WTC11 (cell line): ENCODE measurements around the gene KCNK7. TPM values are rescaled to one million over a fixed set of nuclear protein-coding genes. Genes with fewer than 3 reads are reported as not detected.

Experiments
- ATAC-seq: fragments of 200-7000 bp; cut with Tn5 transposase; 2 replicates; pipeline ENCODE4 v1.10.0; 2021; ENCODE audit warnings: mild to moderate bottlenecking, moderate library complexity
- CTCF ChIA-PET: fragments of 300-600 bp; sonication (Branson Sonifier 250); formaldehyde crosslinking; loops from one replicate; lab custom pipeline; 2021; ENCODE audit warnings: antibody characterized with exemption; lab: Charles Lee
- POLR2A ChIA-PET: fragments of 350-600 bp; sonication (Branson Sonifier 250); formaldehyde crosslinking; loops from one replicate; lab custom pipeline; 2021; ENCODE audit warnings: antibody characterized with exemption; lab: Charles Lee
- DNase-seq: peaks from one replicate; pipeline ENCODE4 v3.0.0; 2021; ENCODE audit warnings: low spot score
- H3K27ac Mint-ChIP-seq: 2 replicates; pipeline ENCODE4 v1.8.0; 2021; ENCODE audit warnings: mixed read lengths
- H3K27me3 Mint-ChIP-seq: 2 replicates; pipeline ENCODE4 v1.8.0; 2021; ENCODE audit warnings: low read depth, mild to moderate bottlenecking, moderate library complexity, mixed read lengths
- H3K36me3 Mint-ChIP-seq: 2 replicates; pipeline ENCODE4 v1.8.0; 2021; ENCODE audit warnings: mixed read lengths
- H3K4me1 Mint-ChIP-seq: 2 replicates; pipeline ENCODE4 v1.8.0; 2022; ENCODE audit warnings: mixed read lengths
- H3K4me3 Mint-ChIP-seq: 2 replicates; pipeline ENCODE4 v1.8.0; 2021; ENCODE audit warnings: mild to moderate bottlenecking, moderate library complexity, mixed read lengths
- H3K9me3 Mint-ChIP-seq: 2 replicates; pipeline ENCODE4 v1.8.0; 2021; ENCODE audit warnings: mixed read lengths
- AR ChIP-seq: fragments of 250-450 bp; sonication (Bioruptor Pico); IDR thresholded peaks from 2 replicates; pipeline ENCODE4 v1.9.0; 2021; ENCODE audit warnings: mild to moderate bottlenecking
- ATF3 ChIP-seq: sonication (generic); formaldehyde crosslinking; conservative IDR thresholded peaks from 2 replicates; pipeline ENCODE4 v1.8.1; 2022; ENCODE audit warnings: mild to moderate bottlenecking, missing genetic modification reagents
- ATF6 ChIP-seq: sonication (generic); formaldehyde crosslinking; IDR thresholded peaks from 2 replicates; pipeline ENCODE4 v1.8.1; 2023; ENCODE audit warnings: mild to moderate bottlenecking, missing genetic modification reagents
- ETV6 ChIP-seq: sonication (generic); formaldehyde crosslinking; IDR thresholded peaks from 2 replicates; pipeline ENCODE4 v1.8.1; 2022; ENCODE audit warnings: mild to moderate bottlenecking, missing genetic modification reagents
- FOXP4 ChIP-seq: sonication (generic); formaldehyde crosslinking; IDR thresholded peaks from 2 replicates; pipeline ENCODE4 v1.8.0; 2022; ENCODE audit warnings: mild to moderate bottlenecking, missing genetic modification reagents
- HMGXB4 ChIP-seq: sonication (generic); formaldehyde crosslinking; IDR thresholded peaks from 2 replicates; pipeline ENCODE4 v1.8.1; 2023; ENCODE audit warnings: mild to moderate bottlenecking, moderate library complexity, missing genetic modification reagents
- JUN ChIP-seq: sonication (generic); formaldehyde crosslinking; IDR thresholded peaks from 2 replicates; pipeline ENCODE4 v1.8.0; 2023; ENCODE audit warnings: mild to moderate bottlenecking, missing genetic modification reagents
- MAX ChIP-seq: sonication (generic); formaldehyde crosslinking; IDR thresholded peaks from 2 replicates; pipeline ENCODE4 v1.8.0; 2022; ENCODE audit warnings: mild to moderate bottlenecking, missing genetic modification reagents
- MLX ChIP-seq: sonication (generic); formaldehyde crosslinking; IDR thresholded peaks from 2 replicates; pipeline ENCODE4 v1.8.1; 2023; ENCODE audit warnings: mild to moderate bottlenecking, missing genetic modification reagents, moderate library complexity
- MXD4 ChIP-seq: fragments of 250-450 bp; sonication (Bioruptor Pico); IDR thresholded peaks from 2 replicates; pipeline ENCODE4 v1.8.0; 2021; ENCODE audit warnings: mild to moderate bottlenecking, moderate library complexity, borderline replicate concordance
- NR1H2 ChIP-seq: sonication (generic); formaldehyde crosslinking; IDR thresholded peaks from 2 replicates; pipeline ENCODE4 v1.9.0; 2021; ENCODE audit warnings: mild to moderate bottlenecking, moderate library complexity, missing genetic modification reagents
- NR2C2 ChIP-seq: sonication (generic); formaldehyde crosslinking; IDR thresholded peaks from 2 replicates; pipeline ENCODE4 v1.8.0; 2022; ENCODE audit warnings: mild to moderate bottlenecking, missing genetic modification reagents
- OVOL2 ChIP-seq: fragments of 250-450 bp; sonication (Bioruptor Pico); IDR thresholded peaks from 2 replicates; pipeline ENCODE4 v1.9.0; 2021; ENCODE audit warnings: mild to moderate bottlenecking, borderline replicate concordance
- TEAD1 ChIP-seq: sonication (generic); formaldehyde crosslinking; IDR thresholded peaks from 2 replicates; pipeline ENCODE4 v1.8.0; 2022; ENCODE audit warnings: mild to moderate bottlenecking, missing genetic modification reagents
- USF2 ChIP-seq: sonication (generic); formaldehyde crosslinking; IDR thresholded peaks from 2 replicates; pipeline ENCODE4 v1.8.1; 2023; ENCODE audit warnings: mild to moderate bottlenecking, missing genetic modification reagents, moderate library complexity
- ZBTB21 ChIP-seq: sonication (generic); formaldehyde crosslinking; IDR thresholded peaks from 2 replicates; pipeline ENCODE4 v1.8.1; 2023; ENCODE audit warnings: mild to moderate bottlenecking, missing genetic modification reagents, borderline replicate concordance
- ZNF317 ChIP-seq: sonication (generic); formaldehyde crosslinking; IDR thresholded peaks from 2 replicates; pipeline ENCODE4 v1.8.1; 2023; ENCODE audit warnings: low read depth, mild to moderate bottlenecking, moderate library complexity, missing genetic modification reagents, borderline replicate concordance
- ZNF425 ChIP-seq: fragments of 250-450 bp; sonication (Bioruptor Pico); conservative IDR thresholded peaks from 2 replicates; pipeline ENCODE4 v1.9.0; 2021; ENCODE audit warnings: mild to moderate bottlenecking
- total RNA-seq: library from RNA; stranded (reverse); gene quantifications from 3 replicates; pipeline ENCODE4 v1.2.3, GENCODE V29; 2021

Gene KCNK7
- total RNA-seq, 1 experiment from 2014 or later, result 1.4 TPM

- TF ChIP-seq MXD4 (CRISPR knock-in tag), result no peak
- 0 out of 2 replicates have a peak, but pooled peaks have one; percentile 17 for TF ChIP-seq MAX (CRISPR knock-in tag)
- no peak for TF ChIP-seq AR (CRISPR knock-in tag)
- TF ChIP-seq JUN (CRISPR knock-in tag), result no peak
- TF ChIP-seq NR1H2 (CRISPR knock-in tag), result no peak
Observed at GRCh38 chr11:65642014-65642671, 46.5 kb upstream of the KCNK7 start (continued).

GRCh38 chr11:65641297-65642013 is 45.9 kb upstream of the KCNK7 start:
- Mint-ChIP-seq H3K4me1 (peaks cover 39% of the 10 kb centered on the region), H3K36me3 (peaks cover 7% of the 10 kb centered on the region), H3K27ac (peak overlapping the region; percentile 85), H3K4me3 (peak overlapping the region; percentile 69), H3K27me3 (no peaks in the 10 kb centered on the region), H3K9me3 (no peaks in the 10 kb centered on the region)
- no peak for ATAC-seq
- POLR2A ChIA-PET, result interaction anchor here (1.4 to 1.8 kb wide), 2 partner anchors 12 to 141 kb away, joined by 3 to 9 read pairs; no protein-coding TSS in a partner anchor
- CTCF ChIA-PET, result interaction anchor here (0.6 to 2.8 kb wide), 11 partner anchors 9 to 218 kb away, joined by 3 to 13 read pairs (median 5); partner anchors contain the start of genes KAT5, MUS81 and ZNRD2
- no peak for DNase-seq
- TF ChIP-seq NR2C2 (no peak), ZNF425 (CRISPR knock-in tag) (no peak), ETV6 (CRISPR knock-in tag) (no peak), ZNF317 (no peak), OVOL2 (CRISPR knock-in tag) (no peak), USF2 (CRISPR knock-in tag) (no peak), FOXP4 (no peak), MAX (CRISPR knock-in tag) (no peak), ATF3 (CRISPR knock-in tag) (no peak), HMGXB4 (CRISPR knock-in tag) (no peak), TEAD1 (CRISPR knock-in tag) (no peak), ATF6 (CRISPR knock-in tag) (no peak), MLX (CRISPR knock-in tag) (no peak), ZBTB21 (CRISPR knock-in tag) (no peak)
